GM12873 (cell line): ENCODE results near the gene RMDN2.

Experiments used
- TF ChIP-seq, protein P1 (sequence below): IDR thresholded peaks from 2 replicates; pipeline ENCODE4 v1.5.1; 2012; ENCODE audit warnings: low read depth, mild to moderate bottlenecking, moderate library complexity, low read length, control low read depth; ENCODE audit not compliant: insufficient read depth; ENCODE audit errors: missing control alignments

Gene RMDN2

GRCh38 chr2:37918742-37919186 lies 6.3 kb upstream of the RMDN2 start:
- TF ChIP-seq, protein P1, sequence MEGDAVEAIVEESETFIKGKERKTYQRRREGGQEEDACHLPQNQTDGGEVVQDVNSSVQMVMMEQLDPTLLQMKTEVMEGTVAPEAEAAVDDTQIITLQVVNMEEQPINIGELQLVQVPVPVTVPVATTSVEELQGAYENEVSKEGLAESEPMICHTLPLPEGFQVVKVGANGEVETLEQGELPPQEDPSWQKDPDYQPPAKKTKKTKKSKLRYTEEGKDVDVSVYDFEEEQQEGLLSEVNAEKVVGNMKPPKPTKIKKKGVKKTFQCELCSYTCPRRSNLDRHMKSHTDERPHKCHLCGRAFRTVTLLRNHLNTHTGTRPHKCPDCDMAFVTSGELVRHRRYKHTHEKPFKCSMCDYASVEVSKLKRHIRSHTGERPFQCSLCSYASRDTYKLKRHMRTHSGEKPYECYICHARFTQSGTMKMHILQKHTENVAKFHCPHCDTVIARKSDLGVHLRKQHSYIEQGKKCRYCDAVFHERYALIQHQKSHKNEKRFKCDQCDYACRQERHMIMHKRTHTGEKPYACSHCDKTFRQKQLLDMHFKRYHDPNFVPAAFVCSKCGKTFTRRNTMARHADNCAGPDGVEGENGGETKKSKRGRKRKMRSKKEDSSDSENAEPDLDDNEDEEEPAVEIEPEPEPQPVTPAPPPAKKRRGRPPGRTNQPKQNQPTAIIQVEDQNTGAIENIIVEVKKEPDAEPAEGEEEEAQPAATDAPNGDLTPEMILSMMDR: no peak

DNA sequence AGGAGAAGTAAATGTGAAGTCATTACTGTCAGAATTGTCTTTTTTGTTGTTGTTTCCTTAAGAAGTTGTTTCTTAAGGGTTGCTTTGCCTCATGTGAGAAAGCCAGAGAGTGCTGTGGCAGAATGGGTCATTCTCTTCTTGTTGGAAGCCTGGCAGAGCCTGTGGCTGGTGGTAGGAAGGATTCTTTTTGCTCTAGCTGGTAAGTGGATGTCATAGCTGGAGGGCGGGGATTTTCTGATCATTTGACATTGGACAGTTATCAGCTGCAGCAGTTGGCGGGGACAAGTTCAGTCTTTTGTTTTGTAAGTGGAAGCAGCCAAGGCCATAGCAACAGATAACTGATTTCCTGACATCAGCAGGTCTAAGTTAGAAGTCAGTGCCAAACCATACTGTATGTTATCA lies 5.5 kb upstream of the RMDN2 start:
- TF ChIP-seq, protein P1: no peak

DNA sequence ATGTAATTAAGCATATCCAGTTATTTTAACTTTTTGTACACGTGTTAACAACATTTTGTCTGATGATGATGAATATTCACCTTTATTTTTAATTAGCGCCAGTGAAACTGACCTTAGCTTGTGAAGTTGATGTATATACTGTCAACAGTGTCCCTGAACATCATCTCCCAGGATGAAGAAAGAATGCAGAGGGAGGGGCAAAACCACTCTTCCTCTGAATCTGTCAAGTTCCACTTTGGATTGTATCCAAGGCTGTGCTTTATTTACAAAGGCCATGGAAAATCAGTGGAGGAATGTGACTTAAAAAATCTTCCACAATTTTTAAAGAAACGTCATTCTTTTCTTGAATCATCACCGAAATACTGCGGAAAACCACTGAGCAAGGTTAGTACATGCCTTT lies 4.5 kb upstream of the RMDN2 start:
- TF ChIP-seq, protein P1: no peak

- TF ChIP-seq, protein P1: no peak
These were observed 3.3 kb upstream of the RMDN2 start for GRCh38 chr2:37921781-37922180.

GRCh38 chr2:37923308-37924055 lies 1.6 kb upstream of the RMDN2 start:
- TF ChIP-seq, protein P1: no peak

GRCh38 chr2:37926635-37927034 lies 1.5 kb downstream of the RMDN2 start:
- TF ChIP-seq, protein P1: no peak

GRCh38 chr2:37928377-37928776 lies 3.3 kb downstream of the RMDN2 start:
- TF ChIP-seq, protein P1: no peak
